ENCODE measurements around the gene GRB10. TPM values are rescaled to one million over a fixed set of nuclear protein-coding genes. Genes with fewer than 3 reads are reported as not detected.

GRB10 gene
- polyA plus RNA-seq, 2 of the 4 experiments (the other 2 are of a cell fraction): 23.2 to 37.0 TPM

GRCh38 chr7:50618281-50618680 is 164.4 kb downstream of the GRB10 start:
- Histone ChIP-seq H3K27ac (no peak overlapping the region), H3K4me3 (no peak overlapping the region), H3K4me2 (no peak overlapping the region), H3K4me1 (no peaks in the 10 kb centered on the region), H3K9me3 (no peaks in the 10 kb centered on the region)
- CTCF ChIA-PET: interaction anchor here (1.0 to 3.3 kb wide), 4 partner anchors 15 to 545 kb away, joined by 3 to 18 read pairs (median 5); no protein-coding TSS in a partner anchor
- POLR2A ChIA-PET: no interaction called here
- 96% methylated on average over 5 of the region's 5 CpGs for WGBS (ENCODE audit: missing lambda C conversion rate)
- DNase-seq (ENCODE audit: low read depth in 1 of 2, low spot score in 1 of 2) (no peak), ATAC-seq (no peak), FAIRE-seq (no peak)
- TF ChIP-seq NFE2L2 (conservative IDR thresholded peaks at IDR 0.05; ENCODE audit: low read length): no peak
- TF ChIP-seq CEBPB (IDR thresholded peaks at IDR 0.05): no peak
- no peak for TF ChIP-seq SREBF2 (IDR thresholded peaks at IDR 0.05)
- TF ChIP-seq CHD2 (IDR thresholded peaks at IDR 0.05; ENCODE audit: low read length, partially characterized antibody): no peak
- TF ChIP-seq, protein P1, sequence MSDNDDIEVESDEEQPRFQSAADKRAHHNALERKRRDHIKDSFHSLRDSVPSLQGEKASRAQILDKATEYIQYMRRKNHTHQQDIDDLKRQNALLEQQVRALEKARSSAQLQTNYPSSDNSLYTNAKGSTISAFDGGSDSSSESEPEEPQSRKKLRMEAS (IDR thresholded peaks at IDR 0.05): no peak
- no peak for TF ChIP-seq NPAS2 (CRISPR knock-in tag; IDR thresholded peaks at IDR 0.05; ENCODE audit: borderline replicate concordance)

DNA sequence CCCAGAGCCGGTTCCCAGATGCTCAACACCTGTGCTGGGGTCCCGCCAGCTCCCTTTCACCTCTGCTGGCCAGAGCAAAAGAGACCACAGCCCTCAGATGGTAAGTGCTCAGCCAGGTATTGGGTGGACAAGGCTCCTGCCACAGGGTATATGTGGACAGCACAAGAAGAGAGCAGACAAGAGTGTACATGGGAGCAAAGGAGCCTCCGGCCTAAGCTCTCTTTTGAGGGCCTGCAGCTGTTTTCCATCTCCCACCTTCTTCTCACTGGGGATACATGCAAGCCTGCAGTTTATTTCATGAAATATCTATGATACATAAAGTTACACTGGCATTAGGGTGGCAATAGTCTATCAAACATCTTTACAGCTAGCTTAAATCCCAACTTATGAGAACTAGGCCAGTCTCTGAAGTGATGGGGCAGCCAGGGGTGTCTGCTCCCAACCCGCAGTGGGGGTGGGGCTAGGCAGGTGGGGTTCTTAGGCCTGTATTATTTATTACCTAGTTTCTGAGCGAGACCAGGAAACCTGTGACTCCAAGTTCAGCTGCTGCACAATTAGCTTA is 167.1 kb downstream of the GRB10 start:
- Histone ChIP-seq H3K9me3 (no peaks in the 10 kb centered on the region), H3K27ac (no peak overlapping the region), H3K4me2 (no peak overlapping the region), H3K4me3 (no peak overlapping the region), H3K4me1 (no peaks in the 10 kb centered on the region)
- ChIA-PET CTCF (interaction anchor here (0.9 to 2.8 kb wide), 9 partner anchors 9 to 813 kb away, joined by 3 to 16 read pairs (median 5); no protein-coding TSS in a partner anchor), POLR2A (no interaction called here)
- TF ChIP-seq KDM1A (IDR thresholded peaks at IDR 0.05; ENCODE audit: low read depth): no peak
- TF ChIP-seq RNF2 (IDR thresholded peaks at IDR 0.05; ENCODE audit: borderline replicate concordance, low read depth): no peak
- no peak for TF ChIP-seq POLR2A (IDR thresholded peaks at IDR 0.05; ENCODE audit: low read length)
- TF ChIP-seq ZNF302 (CRISPR knock-in tag; IDR thresholded peaks at IDR 0.05): no peak
- no peak for TF ChIP-seq NPAS2 (CRISPR knock-in tag; IDR thresholded peaks at IDR 0.05; ENCODE audit: borderline replicate concordance)
- TF ChIP-seq RFX5 (IDR thresholded peaks at IDR 0.05): no peak
- TF ChIP-seq ESRRA (IDR thresholded peaks at IDR 0.05; ENCODE audit: borderline replicate concordance, low read length): no peak
- TF ChIP-seq TP53 (CRISPR knock-in tag; IDR thresholded peaks at IDR 0.05): no peak
- no peak for TF ChIP-seq ZSCAN20 (CRISPR knock-in tag; IDR thresholded peaks at IDR 0.05)
- no peak for TF ChIP-seq HMGXB4 (CRISPR knock-in tag; IDR thresholded peaks at IDR 0.05; ENCODE audit: borderline replicate concordance)
- no peak for TF ChIP-seq GATA3 (IDR thresholded peaks at IDR 0.05; ENCODE audit: borderline replicate concordance)
- no peak for TF ChIP-seq E2F6 (IDR thresholded peaks at IDR 0.05; ENCODE audit: borderline replicate concordance, low read depth)
- 97% methylated on average over 5 of the region's 5 CpGs for WGBS (ENCODE audit: missing lambda C conversion rate)
- ATAC-seq (no peak), DNase-seq (ENCODE audit: low read depth in 1 of 2, low spot score in 1 of 2) (no peak), FAIRE-seq (no peak)

GRCh38 chr7:50614721-50615518 is 167.8 kb downstream of the GRB10 start:
- peak in 1 of 2 experiments; percentile 14 for DNase-seq (ENCODE audit: low read depth in 1 of 2, low spot score in 1 of 2)
- FAIRE-seq: no peak
- ATAC-seq: peak in 1 of 2 experiments; percentile 50; a peak in 2 of 6 replicates
- POLR2A ChIA-PET: no interaction called here
- CTCF ChIA-PET: interaction anchor here (0.7 to 2.8 kb wide), 9 partner anchors 9 to 813 kb away, joined by 3 to 16 read pairs (median 4); no protein-coding TSS in a partner anchor
- H3K9me3 ChIP-seq: no peaks in the 10 kb centered on the region
- TF ChIP-seq RAD21 (conservative IDR thresholded peaks at IDR 0.05 in 1 of 2, IDR thresholded peaks at IDR 0.05 in 1 of 2) (peak; percentile 29 to 47; a peak in 3 of 5 replicates), TFCP2L1 (CRISPR knock-in tag; IDR thresholded peaks at IDR 0.05) (no peak), FOSL2 (IDR thresholded peaks at IDR 0.05) (no peak), FOSL2 (CRISPR knock-in tag; IDR thresholded peaks at IDR 0.05) (no peak), ELK1 (IDR thresholded peaks at IDR 0.05; ENCODE audit: low read depth, low read length) (no peak)
- no peak overlapping the region for H3K4me2 ChIP-seq
- no peaks in the 10 kb centered on the region for H3K4me1 ChIP-seq
- WGBS (ENCODE audit: missing lambda C conversion rate): 83% methylated on average over 20 of the region's 20 CpGs
- H3K4me3 ChIP-seq: no peak overlapping the region
- no peak overlapping the region for H3K27ac ChIP-seq

All from A549 (cell line).